PC-9 (cell line): ENCODE results near the gene PTPN22.

Source experiments
- EZH2 ChIP-seq: fragments of 200-600 bp; sonication (generic); IDR thresholded peaks from 2 replicates; pipeline ENCODE4 v1.8.0; 2017; ENCODE audit warnings: antibody characterized with exemption, low read depth
- TF ChIP-seq, protein P1 (sequence below): fragments of 200-600 bp; sonication (generic); conservative IDR thresholded peaks from 2 replicates; pipeline ENCODE4 v1.6.1; 2017; ENCODE audit warnings: mixed run types, antibody characterized with exemption, mild to moderate bottlenecking, moderate library complexity

DNA sequence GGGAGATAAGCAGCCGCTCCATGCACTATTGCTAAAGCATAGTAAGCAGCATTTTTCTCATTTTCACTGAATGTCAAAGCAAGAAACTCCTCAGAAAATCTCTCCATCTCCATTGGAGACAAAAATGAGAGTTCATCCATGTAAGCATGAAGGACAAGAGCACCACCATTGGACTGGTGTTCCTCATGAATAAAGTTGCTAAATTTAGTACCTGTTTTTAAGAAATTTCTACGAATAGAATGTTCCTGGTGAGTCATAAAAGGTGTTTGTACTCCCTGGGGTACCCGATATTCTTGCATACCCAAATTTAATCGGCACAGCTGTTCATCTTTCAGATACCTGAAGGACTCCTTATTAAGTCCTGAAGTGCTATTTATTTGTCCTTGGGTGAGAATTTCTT lies 74.0 kb downstream of the PTPN22 start:
- TF ChIP-seq, protein P1, sequence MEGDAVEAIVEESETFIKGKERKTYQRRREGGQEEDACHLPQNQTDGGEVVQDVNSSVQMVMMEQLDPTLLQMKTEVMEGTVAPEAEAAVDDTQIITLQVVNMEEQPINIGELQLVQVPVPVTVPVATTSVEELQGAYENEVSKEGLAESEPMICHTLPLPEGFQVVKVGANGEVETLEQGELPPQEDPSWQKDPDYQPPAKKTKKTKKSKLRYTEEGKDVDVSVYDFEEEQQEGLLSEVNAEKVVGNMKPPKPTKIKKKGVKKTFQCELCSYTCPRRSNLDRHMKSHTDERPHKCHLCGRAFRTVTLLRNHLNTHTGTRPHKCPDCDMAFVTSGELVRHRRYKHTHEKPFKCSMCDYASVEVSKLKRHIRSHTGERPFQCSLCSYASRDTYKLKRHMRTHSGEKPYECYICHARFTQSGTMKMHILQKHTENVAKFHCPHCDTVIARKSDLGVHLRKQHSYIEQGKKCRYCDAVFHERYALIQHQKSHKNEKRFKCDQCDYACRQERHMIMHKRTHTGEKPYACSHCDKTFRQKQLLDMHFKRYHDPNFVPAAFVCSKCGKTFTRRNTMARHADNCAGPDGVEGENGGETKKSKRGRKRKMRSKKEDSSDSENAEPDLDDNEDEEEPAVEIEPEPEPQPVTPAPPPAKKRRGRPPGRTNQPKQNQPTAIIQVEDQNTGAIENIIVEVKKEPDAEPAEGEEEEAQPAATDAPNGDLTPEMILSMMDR, result no peak
- TF ChIP-seq EZH2, result no peak
